Natural killer cell (primary cell): ENCODE data around the gene OR7D2. TPM values are rescaled to one million over a fixed set of nuclear protein-coding genes. Genes with fewer than 3 reads are reported as not detected.

ENCODE experiments used
- ATAC-seq, 3 donors: fragments of 150-1000 bp in 2 of 3; fragments of 200-7000 bp in 1 of 3; cut with Tn5 transposase; 1 replicate in 1 of 3; 2 replicates in 2 of 3; pipeline ENCODE4 v1.10.0; 2021; ENCODE audit warnings: mild to moderate bottlenecking in 2 of 3, moderate library complexity in 2 of 3
- DNase-seq, 2 donors: peaks; one replicate each; pipeline versions ENCODE4 v3.0.0 to v3.0.0-alpha.2; 2013 to 2021; ENCODE audit warnings: mixed read lengths in 1 of 2
- H3K27ac ChIP-seq: one replicate; pipeline ENCODE4 v1.5.1; 2013; ENCODE audit warnings: mild to moderate bottlenecking, low read length
- H3K27me3 ChIP-seq: one replicate; pipeline ENCODE4 v1.6.1; 2013; ENCODE audit warnings: low read length; ENCODE audit not compliant: control insufficient read depth, insufficient read depth
- H3K36me3 ChIP-seq: one replicate; pipeline ENCODE4 v1.6.1; 2013; ENCODE audit warnings: low read length; ENCODE audit not compliant: control insufficient read depth, insufficient read depth
- H3K4me1 ChIP-seq: one replicate; pipeline ENCODE4 v1.6.1; 2013; ENCODE audit warnings: low read length; ENCODE audit not compliant: control insufficient read depth, insufficient read depth
- H3K4me3 ChIP-seq: one replicate; pipeline ENCODE4 v1.5.1; 2013; ENCODE audit warnings: low read length
- H3K9me3 ChIP-seq: one replicate; pipeline ENCODE4 v1.6.1; 2013; ENCODE audit warnings: low read length; ENCODE audit not compliant: control insufficient read depth, insufficient read depth
- H3K27ac Mint-ChIP-seq, 2 donors: one replicate each; pipeline ENCODE4 v1.8.0; 2022; ENCODE audit warnings: mild to moderate bottlenecking in 2 of 2, mixed read lengths in 2 of 2, moderate library complexity in 1 of 2
- H3K27me3 Mint-ChIP-seq, 2 donors: one replicate each; pipeline ENCODE4 v1.8.0; 2022; ENCODE audit warnings: low read depth in 2 of 2, mixed read lengths in 2 of 2
- H3K36me3 Mint-ChIP-seq: one replicate; pipeline ENCODE4 v1.8.0; 2022; ENCODE audit warnings: mixed read lengths
- H3K4me1 Mint-ChIP-seq, 2 donors: one replicate each; pipeline ENCODE4 v1.8.0; 2022; ENCODE audit warnings: mixed read lengths in 2 of 2
- H3K4me3 Mint-ChIP-seq: one replicate; pipeline ENCODE4 v1.8.0; 2022; ENCODE audit warnings: mild to moderate bottlenecking, moderate library complexity, mixed read lengths
- H3K9me3 Mint-ChIP-seq, 2 donors: one replicate each; pipeline ENCODE4 v1.8.0; 2022; ENCODE audit warnings: mixed read lengths in 2 of 2
- WGBS: methylation state at CpG from one replicate; pipeline ENCODE4 v1.1.7; 2013; ENCODE audit warnings: missing lambda C conversion rate; ENCODE audit not compliant: insufficient coverage; 5-methylcytosine and 5-hydroxymethylcytosine counted together
- intact Hi-C: fragments of 100-400 bp; cut with micrococcal nuclease; formaldehyde crosslinking; loops from one replicate; pipeline ENCODE4 v1.14.2; 2022
- total RNA-seq, 4 donors: library from RNA; stranded (reverse); fragments of 120-200 nt in 1 of 4; gene quantifications; one replicate each; pipeline versions ENCODE4 v1.2.3 to v1.2.4, GENCODE V29; 2013 to 2022
- TF ChIP-seq, protein P1 (sequence below): fragments of 200-600 bp; IDR thresholded peaks from one replicate; pipeline ENCODE4 v1.8.0; 2022; ENCODE audit warnings: antibody characterized with exemption

Gene OR7D2
- total RNA-seq, 3 donors from 2014 or later (not counting 1 experiment from before 2014, with no cell fraction given) = not detected

DNA sequence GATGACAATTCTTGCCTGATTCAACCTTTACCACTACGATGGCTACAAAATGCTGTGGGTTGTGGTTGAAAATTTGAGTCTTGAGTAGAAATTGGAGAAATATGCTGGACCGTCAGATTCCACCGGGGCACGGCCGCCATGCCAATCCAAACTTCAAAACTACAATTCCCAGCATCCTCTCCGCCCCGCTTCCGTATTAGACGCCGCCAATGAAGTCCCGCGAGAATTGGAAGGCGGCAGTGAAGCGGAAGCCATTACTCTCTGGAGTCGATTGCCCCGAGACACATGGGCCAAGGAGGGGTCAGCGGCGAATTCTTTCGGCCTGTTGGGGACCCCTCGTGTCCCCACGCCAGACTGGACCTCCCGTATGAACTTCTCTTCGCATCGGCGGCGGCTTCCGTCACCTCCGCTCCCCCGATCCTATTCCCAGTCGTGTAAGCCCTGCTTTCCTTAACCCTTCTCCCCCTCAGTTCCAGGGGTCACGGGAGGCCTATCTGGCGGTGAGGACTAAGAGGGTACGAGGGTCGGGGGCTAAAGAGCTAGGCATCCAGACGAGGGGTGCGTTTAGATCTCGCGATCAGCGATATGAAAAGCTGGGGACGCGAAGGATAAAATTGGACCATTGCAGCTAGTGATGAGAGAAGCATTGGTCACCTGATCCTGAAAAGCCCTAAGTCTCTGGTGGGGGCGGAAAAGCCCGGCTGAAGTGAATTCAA lies 38.5 kb upstream of the OR7D2 start, which contains the start of gene ZNF317:
Gene ZNF317 (plus strand): TSS at position 239 of the 716 bp plus-strand sequence. CDS start 15,620 bp downstream, outside the sequence.
- peak; percentile 85 to 96 for DNase-seq
- ATAC-seq = peak; percentile 95 to 96 (median 96)
- peaks cover 7% of the 10 kb centered on the region for H3K9me3 ChIP-seq
- H3K27ac Mint-ChIP-seq = peak within 1 kb of the TSS; percentile 95 to 99
- H3K4me3 ChIP-seq = peak within 1 kb of the TSS; percentile 97
- H3K4me1 ChIP-seq = peaks cover 13% of the 10 kb centered on the region
- H3K36me3 ChIP-seq = no peaks in the 10 kb centered on the region
- H3K27ac ChIP-seq = peak within 1 kb of the TSS; percentile 91
- H3K27me3 ChIP-seq = no peaks in the 10 kb centered on the region
- peaks cover 0 to 2% of the 10 kb centered on the region in 2 donors for H3K27me3 Mint-ChIP-seq
- peaks cover 0 to 3% of the 10 kb centered on the region in 2 donors for H3K9me3 Mint-ChIP-seq
- H3K4me1 Mint-ChIP-seq = peaks cover 35 to 46% of the 10 kb centered on the region in 2 donors
- intact Hi-C loops = loop anchor here (1.0 to 10.0 kb wide), 4 partner anchors 167 to 656 kb away; partner anchors contain the start of genes ZNF266, ZNF561 and ZNF699
- under 1% methylated on average over 38 of the region's 43 CpGs for WGBS
- peaks cover 11% of the 10 kb centered on the region for H3K36me3 Mint-ChIP-seq
- peak within 1 kb of the TSS; percentile 98 for H3K4me3 Mint-ChIP-seq
- TF ChIP-seq, protein P1, sequence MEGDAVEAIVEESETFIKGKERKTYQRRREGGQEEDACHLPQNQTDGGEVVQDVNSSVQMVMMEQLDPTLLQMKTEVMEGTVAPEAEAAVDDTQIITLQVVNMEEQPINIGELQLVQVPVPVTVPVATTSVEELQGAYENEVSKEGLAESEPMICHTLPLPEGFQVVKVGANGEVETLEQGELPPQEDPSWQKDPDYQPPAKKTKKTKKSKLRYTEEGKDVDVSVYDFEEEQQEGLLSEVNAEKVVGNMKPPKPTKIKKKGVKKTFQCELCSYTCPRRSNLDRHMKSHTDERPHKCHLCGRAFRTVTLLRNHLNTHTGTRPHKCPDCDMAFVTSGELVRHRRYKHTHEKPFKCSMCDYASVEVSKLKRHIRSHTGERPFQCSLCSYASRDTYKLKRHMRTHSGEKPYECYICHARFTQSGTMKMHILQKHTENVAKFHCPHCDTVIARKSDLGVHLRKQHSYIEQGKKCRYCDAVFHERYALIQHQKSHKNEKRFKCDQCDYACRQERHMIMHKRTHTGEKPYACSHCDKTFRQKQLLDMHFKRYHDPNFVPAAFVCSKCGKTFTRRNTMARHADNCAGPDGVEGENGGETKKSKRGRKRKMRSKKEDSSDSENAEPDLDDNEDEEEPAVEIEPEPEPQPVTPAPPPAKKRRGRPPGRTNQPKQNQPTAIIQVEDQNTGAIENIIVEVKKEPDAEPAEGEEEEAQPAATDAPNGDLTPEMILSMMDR = no peak

DNA sequence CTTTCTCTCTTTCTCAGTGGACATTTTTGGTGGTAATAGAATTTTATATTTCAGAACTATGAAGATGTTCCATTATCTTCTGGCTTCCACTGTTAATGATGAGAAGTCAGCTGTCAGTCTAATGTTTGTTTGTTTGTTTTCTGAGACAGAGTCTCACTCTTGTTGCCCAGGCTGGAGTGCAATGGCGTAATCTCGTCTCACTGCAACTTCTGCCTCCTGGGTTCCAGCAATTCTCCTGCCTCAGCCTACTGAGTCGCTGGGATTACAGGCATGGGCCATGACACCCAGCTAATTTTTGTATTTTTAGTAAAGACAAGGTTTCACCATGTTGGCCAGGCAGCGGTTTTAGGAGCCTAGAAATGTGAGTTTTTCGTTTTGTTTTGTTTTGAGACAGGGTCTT lies 33.9 kb upstream of the OR7D2 start:
- H3K4me3 Mint-ChIP-seq = no peak overlapping the region
- WGBS = 87% methylated on average over 5 of the region's 5 CpGs

DNA sequence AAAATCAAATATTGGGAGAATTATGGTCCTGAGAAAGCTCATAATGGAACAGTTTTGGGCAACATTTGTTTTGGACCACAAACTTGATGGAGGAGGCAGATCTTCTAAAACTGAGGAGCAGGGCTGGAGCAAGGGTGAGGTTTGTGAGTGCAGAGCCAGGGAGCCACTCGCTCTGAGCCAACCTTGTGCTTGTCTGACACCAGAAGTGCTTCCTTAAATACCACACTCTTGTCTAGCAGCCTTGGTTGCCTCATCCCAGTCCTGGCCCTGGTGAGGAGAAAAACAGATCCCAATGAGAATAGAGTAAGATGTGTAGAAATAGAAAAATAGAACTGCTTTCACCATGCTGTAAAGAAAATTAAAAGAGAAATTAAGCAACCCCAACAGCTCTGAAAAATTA lies 31.9 kb upstream of the OR7D2 start:
- intact Hi-C loops = loop anchor here (10.0 kb wide), 2 partner anchors 288 to 478 kb away; partner anchors contain the start of genes ZNF266 and ZNF561
- Mint-ChIP-seq H3K36me3 (peaks cover 17% of the 10 kb centered on the region), H3K4me3 (no peak overlapping the region), H3K27me3 (no peaks in the 10 kb centered on the region), H3K9me3 (peaks cover 3 to 7% of the 10 kb centered on the region in 2 donors), H3K4me1 (peaks cover 65 to 72% of the 10 kb centered on the region in 2 donors), H3K27ac (no peak overlapping the region)
- Histone ChIP-seq H3K27me3 (no peaks in the 10 kb centered on the region), H3K27ac (no peak overlapping the region), H3K4me1 (peaks cover 19% of the 10 kb centered on the region), H3K9me3 (peaks cover 7% of the 10 kb centered on the region), H3K4me3 (no peak overlapping the region), H3K36me3 (peaks cover 5% of the 10 kb centered on the region)
- TF ChIP-seq, protein P1 = no peak
- no peak for ATAC-seq
- no peak for DNase-seq
- 100% methylated on average over 1 of the region's 1 CpG for WGBS

More for the DNA sequence above, 33.9 kb upstream of the OR7D2 start:
- H3K27ac Mint-ChIP-seq = peak overlapping the region in 1 of 2 donors; percentile 51
- Histone ChIP-seq H3K27ac (no peak overlapping the region), H3K4me3 (no peak overlapping the region), H3K36me3 (peaks cover 5% of the 10 kb centered on the region), H3K4me1 (peaks cover 18% of the 10 kb centered on the region), H3K27me3 (no peaks in the 10 kb centered on the region), H3K9me3 (peaks cover 7% of the 10 kb centered on the region)
- peaks cover 64 to 71% of the 10 kb centered on the region in 2 donors for H3K4me1 Mint-ChIP-seq
- intact Hi-C loops = loop anchor here (5.0 to 10.0 kb wide), 3 partner anchors 162 to 480 kb away; partner anchors contain the start of genes ZNF266, ZNF561 and ZNF699
- ATAC-seq (no peak), DNase-seq (no peak)
- H3K27me3 Mint-ChIP-seq = no peaks in the 10 kb centered on the region
- TF ChIP-seq, protein P1 = no peak
- peaks cover 3 to 7% of the 10 kb centered on the region in 2 donors for H3K9me3 Mint-ChIP-seq
- peaks cover 17% of the 10 kb centered on the region for H3K36me3 Mint-ChIP-seq
